Breast epithelium (tissue), 3 donors: Measurements from ENCODE around the gene ZNF76.

Experiments used
- CTCF ChIP-seq, 3 donors: fragments of 450-650 bp; IDR thresholded peaks; one replicate each; pipeline ENCODE4 v1.5.1; 2016 to 2017; ENCODE audit warnings: antibody characterized with exemption in 3 of 3, mild to moderate bottlenecking in 3 of 3, moderate library complexity in 3 of 3
- POLR2AphosphoS5 ChIP-seq, 3 donors: sonication (generic); formaldehyde crosslinking; IDR thresholded peaks; one replicate each; pipeline ENCODE4 v1.6.1; 2017; ENCODE audit warnings: antibody characterized with exemption in 3 of 3

- peak; percentile 10 to 86 (median 73) for TF ChIP-seq CTCF (IDR thresholded peaks at IDR 0.05)
- TF ChIP-seq POLR2AphosphoS5 (IDR thresholded peaks at IDR 0.05) = peak in 2 of 3 donors; percentile 46 to 78
Measured at GRCh38 chr6:35297601-35298481, 38.3 kb downstream of the ZNF76 start, which contains the start of gene DEF6.
